Posterior vena cava (tissue), 2 donors: ENCODE results near the gene LCAT. TPM values are rescaled to one million over a fixed set of nuclear protein-coding genes. Genes with fewer than 3 reads are reported as not detected.
"Not testable (repeated sequence)": the region's sequence is repeated elsewhere in the genome, so short reads cannot be mapped to it uniquely, and the experiment has no call there.

Experiments used
- DNase-seq: peaks from one replicate; pipeline ENCODE4 v3.0.0-alpha.2; 2020; ENCODE audit warnings: low spot score
- intact Hi-C, 2 donors: fragments of 100-400 bp; cut with DNase I; formaldehyde crosslinking; loops; one replicate each; pipeline versions ENCODE4 v1.14.1 to v1.14.2; 2022 to 2023
- total RNA-seq, 2 donors: library from RNA; stranded (reverse); fragmentation: NEBNext Ultra II Directional; extraction: Animal tissue kit (Norgen Biotek cat#: 25700); gene quantifications; one replicate each; pipeline ENCODE4 v1.2.1, GENCODE V29; 2021
- donor health status: DM: yes; HTN: yes; CAD: no.
- donor health status: DM: yes; HTN: yes; CAD: no.

The LCAT gene
- total RNA-seq, 2 donors from 2014 or later = 19.2 to 29.8 TPM

- intact Hi-C loops = no loop called here
- DNase-seq = no peak
Observed at GRCh38 chr16:67953641-67954375, 9.9 kb upstream of the LCAT start.

DNA sequence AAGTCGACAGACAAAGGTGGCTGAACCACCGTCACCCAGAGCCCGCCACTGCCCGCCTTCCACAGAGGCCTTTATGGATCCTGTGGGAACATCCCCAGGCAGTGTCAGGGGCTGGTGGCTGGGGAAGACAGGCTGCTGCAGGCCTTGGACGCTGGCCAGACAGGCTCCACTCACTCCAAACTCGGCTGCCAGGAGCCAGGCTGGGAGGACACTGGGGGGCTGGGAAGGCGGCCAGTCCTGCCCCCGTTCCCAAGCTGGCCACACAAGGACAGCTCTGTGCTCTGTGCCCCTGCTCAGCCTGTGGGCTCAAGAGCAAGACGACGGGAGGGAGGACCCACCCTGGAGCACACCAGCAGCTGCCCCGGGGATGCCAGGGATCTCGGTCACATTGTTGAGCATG is 7.6 kb upstream of the LCAT start:
- intact Hi-C loops = no loop called here

GRCh38 chr16:67950335-67950843 is 6.5 kb upstream of the LCAT start:
- DNase-seq = no peak

More for the DNA sequence above, 7.6 kb upstream of the LCAT start:
- DNase-seq = no peak

GRCh38 chr16:67949645-67950044 is 5.7 kb upstream of the LCAT start:
- DNase-seq = no peak
- intact Hi-C loops = no loop called here

More at GRCh38 chr16:67950335-67950843, 6.5 kb upstream of the LCAT start:
- intact Hi-C loops = no loop called here

DNA sequence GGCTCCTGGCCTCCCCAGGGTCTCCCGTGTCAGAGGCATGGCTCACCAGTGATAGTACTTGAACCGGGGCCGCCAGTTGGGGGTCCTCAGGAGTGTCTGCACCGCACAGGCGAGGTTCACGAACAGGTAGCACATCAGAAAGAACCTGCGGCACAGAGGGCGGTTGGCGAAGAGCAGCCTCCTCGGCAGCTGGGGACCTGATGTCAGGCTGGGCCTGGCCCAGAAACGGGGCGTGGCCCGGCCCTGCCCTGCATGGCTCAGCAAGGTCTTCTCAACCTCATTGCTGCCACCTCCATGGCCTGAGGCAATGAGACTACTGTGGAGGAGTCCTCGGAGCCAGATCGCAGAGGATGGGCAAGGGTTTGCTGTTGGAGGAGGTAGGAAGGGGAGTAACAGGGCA is 4.1 kb upstream of the LCAT start:
- intact Hi-C loops = no loop called here
- DNase-seq = no peak

GRCh38 chr16:67946966-67947558 is 3.1 kb upstream of the LCAT start:
- no peak for DNase-seq

GRCh38 chr16:67946128-67946569 is 2.2 kb upstream of the LCAT start:
- no peak for DNase-seq
- intact Hi-C loops = no loop called here

More at GRCh38 chr16:67946966-67947558, 3.1 kb upstream of the LCAT start:
- intact Hi-C loops = no loop called here

DNA sequence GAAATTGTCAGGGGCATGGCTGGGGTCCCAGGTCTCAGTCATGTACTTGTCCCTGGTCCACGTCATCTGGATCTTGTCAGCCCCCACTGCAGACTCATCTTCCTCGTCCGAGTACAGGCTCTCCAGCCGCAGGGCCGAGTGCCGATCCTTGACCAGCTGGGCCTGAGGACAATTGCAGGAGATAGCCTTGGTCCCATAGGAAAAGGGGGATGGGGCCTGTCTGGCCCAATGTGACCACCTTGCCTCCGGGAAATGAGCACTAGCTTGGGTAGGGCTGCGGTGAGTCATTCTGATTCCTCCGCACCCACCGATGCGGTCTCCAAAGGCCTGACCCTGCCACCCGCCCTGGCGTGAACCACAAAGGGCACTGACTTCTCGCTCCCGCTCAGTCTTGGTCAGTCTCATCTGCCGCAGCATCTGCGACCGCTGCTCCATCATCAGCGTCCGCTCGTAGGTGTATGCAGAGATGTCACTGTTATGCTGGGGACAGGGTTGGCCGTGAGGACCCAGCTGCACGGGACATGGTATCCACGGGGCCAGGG is 1.5 kb upstream of the LCAT start:
- intact Hi-C loops = no loop called here
- no peak for DNase-seq

GRCh38 chr16:67944690-67945391 is 921 bp upstream of the LCAT start:
- intact Hi-C loops = no loop called here
- DNase-seq = no peak

- DNase-seq = no peak
- intact Hi-C loops = no loop called here
Observed at GRCh38 chr16:67943256-67943618, 683 bp downstream of the LCAT start.

GRCh38 chr16:67942510-67943255 is 1.2 kb downstream of the LCAT start:
- intact Hi-C loops = no loop called here

GRCh38 chr16:67942200-67942509 is 1.8 kb downstream of the LCAT start:
- intact Hi-C loops = no loop called here
- no peak for DNase-seq

More at GRCh38 chr16:67942510-67943255, 1.2 kb downstream of the LCAT start:
- DNase-seq = no peak

GRCh38 chr16:67941469-67942199 is 2.3 kb downstream of the LCAT start:
- no peak for DNase-seq
- intact Hi-C loops = no loop called here

GRCh38 chr16:67940446-67941089 is 3.4 kb downstream of the LCAT start:
- intact Hi-C loops = no loop called here

GRCh38 chr16:67939507-67940445 is 4.1 kb downstream of the LCAT start:
- intact Hi-C loops = no loop called here
- no peak for DNase-seq

More at GRCh38 chr16:67940446-67941089, 3.4 kb downstream of the LCAT start:
- no peak for DNase-seq

- intact Hi-C loops, DNase-seq: not testable (repeated sequence)
Observed at GRCh38 chr16:67937713-67938112, 6.2 kb downstream of the LCAT start.
